GM18498 (cell line): Measurements from ENCODE around the gene IQSEC1.
A peak's percentile ranks its signal among the peaks of the same experiment; 100 is the strongest.

Experiments used
- ATAC-seq: cut with Tn5 transposase; IDR thresholded peaks from one replicate; pipeline ENCODE4 v1.9.1; 2021; ENCODE audit warnings: mild to moderate bottlenecking, moderate library complexity; ENCODE audit not compliant: unreplicated experiment

IQSEC1 gene

DNA sequence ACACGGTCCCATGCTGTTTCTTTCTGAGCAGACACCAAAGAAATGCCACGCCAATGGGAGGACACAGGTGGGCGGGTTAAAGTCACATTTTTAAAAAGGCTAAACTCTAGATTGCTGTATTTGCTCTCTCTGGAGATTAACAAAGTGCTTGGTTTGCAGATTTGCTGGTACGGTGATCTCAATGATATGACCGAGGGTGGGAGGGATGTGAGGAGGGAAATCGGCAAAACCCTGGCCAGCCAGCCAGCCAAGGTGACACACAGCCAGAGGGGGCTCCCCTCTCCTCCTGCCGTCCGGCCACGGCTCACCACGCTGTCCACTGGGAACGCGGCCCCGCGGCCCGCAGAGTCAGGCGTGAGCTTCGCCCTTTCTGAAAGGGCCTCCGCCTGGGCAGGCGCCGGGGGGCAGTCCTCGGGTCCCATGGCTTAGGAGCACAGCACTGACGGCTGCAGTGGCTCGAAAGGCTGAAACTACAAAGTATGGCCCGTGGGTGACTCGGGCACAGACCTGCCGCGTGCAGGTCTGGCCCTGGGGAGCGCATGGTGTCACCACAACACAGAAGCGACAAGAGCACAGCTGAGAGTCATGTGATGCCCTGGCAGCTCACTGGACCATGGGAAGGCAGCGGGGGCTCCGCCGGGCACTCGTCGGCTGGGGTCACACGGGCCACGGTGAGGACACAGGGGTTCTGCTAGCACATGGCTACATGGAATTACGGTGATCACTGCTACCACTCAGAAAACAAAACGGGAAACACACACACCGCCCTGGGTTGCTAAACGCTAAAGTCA is 174.1 kb downstream of the IQSEC1 start:
- ATAC-seq: no peak

DNA sequence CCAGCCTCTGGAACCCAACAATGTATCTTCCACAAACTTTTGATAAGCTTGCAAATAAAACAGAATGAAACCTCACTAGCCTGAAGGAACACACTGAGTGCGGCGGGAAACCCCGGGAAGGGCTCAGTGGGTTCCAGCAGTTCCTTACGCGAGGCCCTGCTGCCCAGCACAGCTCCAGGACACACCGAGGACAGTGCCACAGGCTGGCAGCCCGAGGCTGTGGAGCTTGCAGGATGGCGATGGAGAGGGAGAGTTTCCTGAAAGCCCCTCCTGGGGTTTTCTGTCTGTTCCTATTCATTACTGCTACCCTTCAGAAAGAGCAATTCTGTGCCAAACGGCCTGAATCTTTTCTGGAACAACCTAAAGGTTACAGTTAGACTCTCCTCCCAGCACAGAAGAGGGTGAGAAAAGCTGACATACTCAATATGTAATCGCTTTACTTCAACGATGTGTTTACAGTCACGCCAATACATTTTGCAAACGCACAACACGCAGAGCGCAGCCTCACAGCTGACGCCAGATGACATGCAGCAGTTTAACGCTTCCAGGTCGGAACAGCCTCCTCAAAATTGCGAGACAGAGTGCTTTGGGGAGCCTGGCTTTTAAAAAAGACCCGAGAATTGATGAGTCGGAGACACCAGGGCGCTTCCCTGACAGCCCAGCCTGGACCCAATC is 174.8 kb downstream of the IQSEC1 start:
- no peak for ATAC-seq

DNA sequence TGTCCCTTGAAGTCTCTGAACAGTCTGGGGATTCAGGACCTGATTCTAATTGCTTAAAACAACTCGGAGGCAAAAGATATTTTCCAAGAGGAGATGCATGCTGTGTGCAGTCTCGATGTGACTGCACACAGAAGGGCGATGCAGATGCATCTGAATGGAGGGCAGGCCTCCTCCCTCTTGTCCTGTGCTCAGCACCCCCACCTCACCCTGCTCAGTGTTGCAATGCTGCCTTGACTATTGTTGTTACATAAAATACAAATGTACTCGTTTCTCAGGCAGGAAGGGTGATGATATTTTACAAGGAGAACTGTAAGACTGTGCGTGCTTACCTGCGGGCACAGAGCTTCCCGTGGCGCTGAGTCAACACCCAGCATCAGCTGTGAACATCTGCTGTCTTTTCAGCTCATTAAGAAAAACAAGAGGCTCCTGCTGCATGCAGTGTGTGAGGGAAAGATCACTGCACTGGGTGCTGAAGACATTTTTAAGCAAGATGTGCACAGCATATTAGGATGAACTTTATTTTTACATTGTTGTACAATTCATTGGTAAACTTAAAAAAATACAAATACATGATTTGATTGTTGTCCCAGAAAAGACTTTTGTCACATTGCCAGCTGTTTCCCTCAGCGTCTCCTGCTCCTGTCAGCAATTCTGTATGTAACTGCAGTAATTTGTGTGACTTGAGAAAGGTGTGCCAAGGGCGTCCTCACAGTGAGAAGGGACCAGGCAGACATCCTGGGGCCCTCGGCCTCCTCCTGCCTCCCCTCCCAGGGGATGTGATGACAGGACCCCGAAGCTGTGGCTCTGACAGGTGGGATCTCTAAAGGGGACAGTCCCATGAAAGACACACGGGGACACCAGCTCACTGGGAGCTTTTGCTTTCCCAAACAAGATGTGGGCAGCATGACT is 175.6 kb downstream of the IQSEC1 start:
- no peak for ATAC-seq

DNA sequence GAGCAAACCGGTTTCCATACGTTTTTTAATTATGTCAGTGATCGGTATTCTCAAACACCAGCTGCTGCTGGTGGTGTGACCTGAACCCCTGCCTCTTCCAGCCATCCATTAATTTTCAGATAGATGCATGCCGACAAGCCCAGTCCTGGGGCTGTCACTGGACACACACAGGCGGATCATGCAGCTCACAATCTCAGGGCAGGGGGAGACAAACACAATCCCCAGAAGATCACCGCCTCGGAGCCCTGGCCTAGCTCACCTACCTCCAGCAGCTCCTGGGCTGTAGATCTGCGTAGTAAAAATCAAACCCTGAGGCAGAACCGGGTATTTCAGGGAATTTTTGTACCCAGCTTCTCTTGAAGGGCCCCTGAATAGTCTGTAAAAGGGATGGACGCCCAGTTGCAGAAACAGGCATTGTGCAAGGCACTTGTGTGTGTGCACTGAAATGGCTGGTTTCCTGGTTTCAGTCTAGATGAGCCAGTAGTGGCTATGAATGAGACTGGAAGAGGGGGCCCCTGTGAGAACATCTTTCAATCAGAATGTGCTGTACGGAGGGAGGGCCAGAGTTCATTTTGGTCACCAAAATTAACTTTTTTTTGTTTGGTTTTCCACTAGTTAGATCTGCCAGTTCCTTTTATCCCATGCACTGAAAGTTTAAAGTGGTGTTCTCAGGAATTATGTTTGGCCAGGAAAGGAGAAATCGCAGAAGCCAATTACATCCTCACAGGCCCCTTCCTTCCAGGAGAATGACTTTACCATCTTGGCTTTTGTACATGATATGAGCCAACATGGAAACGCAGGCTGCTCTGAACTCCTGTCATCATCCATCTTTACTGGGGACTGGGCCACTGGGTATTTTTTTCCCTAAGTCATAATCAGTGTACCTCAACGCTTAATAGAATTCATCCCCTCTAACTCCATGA is 176.9 kb downstream of the IQSEC1 start:
- no peak for ATAC-seq

DNA sequence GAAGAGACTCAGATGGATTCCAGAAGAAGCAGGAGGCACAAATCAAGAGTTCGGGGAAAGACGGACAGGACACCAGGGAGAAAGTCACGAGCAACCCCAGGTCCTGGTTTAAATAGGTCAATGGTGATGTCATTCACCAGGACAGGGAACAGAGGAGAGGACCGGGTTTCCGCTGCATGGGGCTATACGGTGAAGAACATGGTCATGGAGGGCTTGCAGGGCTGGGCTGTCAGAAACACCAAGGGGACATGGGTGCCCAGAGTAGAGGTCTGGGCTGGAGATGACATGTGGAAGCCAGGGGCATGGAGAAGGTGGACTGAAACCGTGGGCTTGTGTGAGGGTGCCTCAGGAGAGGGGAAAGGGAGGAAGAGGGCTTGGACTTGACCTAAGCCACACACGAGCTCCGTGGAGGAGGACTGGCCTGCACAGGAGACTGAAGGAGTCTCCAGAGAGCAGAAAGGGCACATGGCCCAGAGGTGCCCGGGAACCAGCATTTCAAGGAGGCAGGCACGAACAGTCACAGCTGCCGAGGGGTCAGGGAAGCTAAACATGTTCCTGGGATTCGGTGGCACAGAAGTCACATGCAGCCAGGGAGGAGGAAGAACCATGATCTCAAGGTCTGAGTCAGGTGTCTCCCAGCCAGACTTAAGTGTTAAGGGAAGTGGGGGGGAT is 177.7 kb downstream of the IQSEC1 start:
- ATAC-seq: no peak

DNA sequence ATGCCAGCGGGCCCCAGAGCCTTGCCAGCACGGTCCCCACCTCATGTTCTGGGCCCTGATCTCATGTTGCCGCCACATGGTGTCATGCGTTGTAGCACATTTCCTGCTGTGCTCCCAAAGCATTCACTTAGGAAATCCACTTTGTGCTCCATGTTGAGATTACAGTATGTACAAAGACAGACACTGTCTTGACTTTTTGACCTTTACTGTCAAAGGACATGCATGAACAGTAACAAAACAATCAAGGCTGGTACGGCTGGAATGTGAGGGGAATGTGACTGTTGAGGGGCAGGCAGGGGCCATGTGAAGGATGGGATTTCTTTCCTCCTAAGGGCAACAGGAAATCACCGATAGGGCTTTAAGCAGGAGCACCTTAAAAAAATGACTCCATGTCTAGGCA is 178.6 kb downstream of the IQSEC1 start:
- ATAC-seq: no peak

DNA sequence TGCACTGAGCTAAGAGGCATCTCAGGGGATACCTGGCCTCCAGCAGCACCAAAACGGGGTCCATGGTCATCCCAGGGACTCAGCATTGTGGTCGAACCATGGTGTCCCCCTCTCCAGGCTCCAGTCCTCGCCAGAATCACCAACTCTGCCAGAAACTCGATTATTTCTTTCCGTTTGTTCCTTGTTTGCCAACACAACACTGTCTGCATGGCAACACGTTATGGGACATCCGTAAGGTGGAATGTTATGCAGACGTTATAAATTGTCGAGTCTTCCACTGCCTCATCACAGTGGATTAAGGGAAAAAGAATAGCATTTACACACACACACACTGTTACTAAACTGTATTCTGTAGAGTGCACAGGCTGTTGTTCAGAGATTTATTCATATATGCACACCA is 179.4 kb downstream of the IQSEC1 start:
- ATAC-seq: no peak

DNA sequence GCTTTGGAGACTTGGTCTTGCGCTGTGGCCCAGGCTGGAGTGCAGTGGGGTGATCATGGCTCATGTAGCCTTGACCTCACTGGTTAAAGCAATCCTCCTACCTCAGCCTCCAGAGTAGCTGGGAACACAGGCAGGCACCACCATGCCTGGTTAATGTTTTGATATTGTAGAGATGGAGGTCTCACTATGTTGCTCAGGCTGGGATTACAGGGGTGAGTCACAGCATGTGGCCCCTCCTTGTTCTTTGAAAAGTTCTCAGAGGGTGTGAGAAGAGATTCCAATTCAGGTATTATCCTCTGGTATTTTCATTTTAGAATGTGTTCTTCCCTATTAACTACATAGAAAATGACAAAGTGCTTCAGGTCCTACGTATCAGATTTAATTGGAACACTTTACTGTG is 180.0 kb downstream of the IQSEC1 start:
- ATAC-seq: no peak

DNA sequence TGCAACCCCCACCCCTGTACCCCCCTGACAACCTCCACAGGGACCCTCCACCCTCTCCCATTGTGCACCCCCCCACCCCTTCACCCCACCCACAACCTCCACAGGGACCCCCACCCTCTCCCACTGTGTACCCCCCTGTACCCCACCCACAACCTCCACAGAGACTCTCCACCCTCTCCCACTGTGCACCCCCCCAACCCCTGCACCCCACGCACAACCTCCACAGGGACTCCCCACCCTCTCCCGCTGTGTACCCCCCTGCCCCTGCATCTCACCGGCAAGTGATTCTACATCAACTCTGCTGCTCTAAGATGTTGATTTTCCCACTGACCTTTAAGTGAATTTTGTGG is 180.4 kb downstream of the IQSEC1 start:
- ATAC-seq: no peak

DNA sequence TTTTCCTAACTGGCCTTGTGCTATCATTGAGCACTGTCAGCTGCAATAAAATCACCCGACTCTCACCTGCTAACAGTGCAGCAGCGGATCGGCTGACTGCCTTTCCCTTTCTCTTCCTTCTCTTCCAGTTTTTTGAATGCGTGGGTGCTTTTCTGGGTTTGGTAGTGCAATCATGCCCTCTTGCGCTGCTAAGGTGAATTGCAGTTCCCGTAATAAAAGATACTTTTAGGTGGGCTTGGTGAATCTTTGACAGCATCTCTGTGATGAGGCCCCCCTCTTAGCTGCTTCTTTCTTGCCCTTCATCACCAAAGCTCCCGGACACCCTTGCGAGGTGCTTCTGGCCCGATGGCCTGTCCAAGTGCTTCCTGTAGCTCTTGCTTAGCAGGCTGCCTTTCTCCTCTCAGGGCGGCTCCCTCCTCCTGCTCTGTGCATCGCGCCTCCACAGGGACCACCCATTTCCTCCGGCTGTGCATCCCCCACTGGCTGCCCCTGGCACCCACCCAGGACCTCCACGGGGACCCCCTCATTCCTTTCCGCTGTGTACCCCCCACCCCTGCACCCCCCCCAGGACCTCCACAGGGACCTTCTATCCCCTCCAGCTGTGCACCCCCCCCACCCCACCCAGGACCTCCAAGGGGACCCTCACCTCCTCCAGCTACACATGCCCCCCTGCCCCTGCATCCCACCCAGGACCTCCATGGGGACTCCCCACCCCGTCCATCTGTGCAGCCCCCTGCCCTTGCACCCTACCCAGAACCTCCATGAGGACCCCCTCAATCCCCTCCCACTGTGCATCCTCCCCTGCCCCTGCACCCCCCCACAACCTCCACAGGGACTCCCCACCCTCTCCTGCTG is 181.0 kb downstream of the IQSEC1 start:
- ATAC-seq: no peak

DNA sequence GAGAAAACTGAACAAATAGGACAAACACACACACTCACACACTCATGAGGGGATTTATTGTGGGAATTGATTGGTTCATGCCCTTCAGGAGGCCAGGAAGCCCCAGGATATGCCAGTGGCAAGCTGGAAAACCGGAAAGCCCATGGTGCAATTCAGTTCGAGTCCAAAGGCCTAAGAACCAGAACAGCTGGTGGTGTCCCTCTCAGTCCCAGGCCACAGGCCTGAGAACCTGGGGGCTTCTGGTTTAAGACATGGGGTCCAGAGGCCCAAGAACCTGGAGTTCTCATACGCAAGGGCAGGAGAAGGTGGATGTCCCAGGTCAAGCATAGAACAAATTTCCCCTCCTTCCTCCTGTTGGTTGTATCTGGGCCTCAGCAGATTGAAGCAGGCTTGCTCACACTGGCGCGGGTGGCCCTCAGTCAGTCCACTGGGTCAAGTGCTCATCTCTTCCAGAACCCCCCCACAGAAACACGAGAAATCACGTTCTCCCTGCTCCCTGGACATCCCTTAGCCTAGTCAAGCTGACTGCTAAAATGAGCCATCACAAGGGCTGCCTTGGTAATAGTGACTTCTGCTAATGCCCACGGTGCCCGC is 181.7 kb downstream of the IQSEC1 start:
- ATAC-seq: no peak

DNA sequence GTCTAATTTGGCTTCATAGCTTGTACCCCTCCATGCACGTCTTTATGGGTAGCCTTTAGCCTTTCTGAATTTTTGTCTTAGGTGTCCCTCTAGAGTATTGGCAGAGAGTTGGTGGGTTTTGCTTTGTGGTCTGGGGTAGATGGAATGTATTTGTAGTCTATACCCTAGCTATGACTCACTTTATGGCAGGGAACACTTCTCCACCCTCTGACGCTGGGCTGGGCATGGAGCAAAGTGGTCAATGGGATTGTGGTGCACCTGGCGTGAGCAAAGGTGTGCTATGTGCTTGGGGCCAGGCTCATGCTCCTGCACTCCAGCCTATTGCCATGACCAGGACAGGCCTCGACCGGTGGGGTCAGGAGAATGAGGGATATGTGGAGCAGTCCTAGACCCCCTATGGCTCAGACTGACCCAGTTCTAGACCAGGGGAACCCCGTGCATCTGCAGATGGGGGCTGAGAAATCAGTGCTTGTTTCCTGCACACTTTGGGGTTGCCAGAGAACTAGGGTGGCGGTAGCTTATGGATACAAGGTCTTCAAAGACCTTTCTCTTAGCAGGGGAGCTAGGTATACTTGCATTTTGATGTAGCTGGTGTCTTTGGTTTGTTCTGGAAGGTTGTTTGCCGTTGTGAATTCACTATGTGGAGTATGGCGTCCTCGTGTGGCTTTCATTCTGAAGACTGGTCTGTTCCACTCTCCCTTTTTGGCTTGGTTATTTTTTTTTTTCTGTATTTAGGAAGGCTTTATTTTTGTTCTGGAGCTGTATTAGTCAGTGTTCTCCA is 182.4 kb downstream of the IQSEC1 start:
- no peak for ATAC-seq

DNA sequence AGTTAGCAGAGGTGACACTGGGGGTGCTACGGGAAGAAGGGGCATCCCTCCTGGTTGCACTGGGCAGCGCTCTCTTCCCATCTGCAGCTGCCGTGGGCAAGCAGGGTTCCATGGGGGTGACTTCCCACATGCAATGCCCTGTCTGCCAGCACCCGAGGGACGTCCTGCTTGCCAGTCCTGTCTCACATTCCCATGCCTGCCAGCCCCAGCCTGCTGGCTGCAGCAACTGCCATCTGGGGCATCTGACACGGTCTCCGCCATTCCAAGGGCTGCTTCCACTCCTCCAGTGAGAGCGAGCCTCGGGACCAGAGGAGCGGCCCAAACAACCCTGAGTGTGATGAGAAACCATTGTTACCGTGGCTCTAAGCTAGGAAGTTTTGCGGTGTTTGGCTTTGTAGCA is 186.5 kb downstream of the IQSEC1 start:
- ATAC-seq: no peak

DNA sequence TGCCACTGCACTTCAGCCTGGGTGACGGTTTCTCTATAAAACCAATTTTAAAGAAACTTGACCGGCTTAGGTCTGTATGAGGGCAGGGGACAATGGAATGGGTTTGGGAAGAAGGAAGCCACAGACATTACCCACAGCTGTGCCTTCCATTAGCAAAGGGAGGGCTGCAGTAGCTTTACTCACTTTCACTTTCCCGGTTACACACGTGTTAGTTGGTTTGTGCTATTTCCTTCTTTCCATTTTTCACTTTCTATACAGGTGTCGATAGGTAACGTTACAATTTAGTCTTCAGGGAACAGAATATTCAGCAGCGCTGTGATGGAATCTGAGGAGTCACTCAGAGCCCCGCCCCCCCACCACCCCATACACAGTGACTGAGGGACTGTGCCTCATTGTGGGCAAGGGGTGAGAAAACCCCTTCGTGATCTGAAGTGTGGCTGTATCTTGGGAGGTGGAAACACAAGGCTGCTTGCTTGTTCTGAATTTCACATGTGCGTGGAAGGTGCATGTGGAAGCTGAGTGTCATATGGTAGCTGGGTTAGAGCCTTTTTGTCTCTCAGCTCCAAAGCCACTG is 187.0 kb downstream of the IQSEC1 start:
- peak; percentile 59 for ATAC-seq

DNA sequence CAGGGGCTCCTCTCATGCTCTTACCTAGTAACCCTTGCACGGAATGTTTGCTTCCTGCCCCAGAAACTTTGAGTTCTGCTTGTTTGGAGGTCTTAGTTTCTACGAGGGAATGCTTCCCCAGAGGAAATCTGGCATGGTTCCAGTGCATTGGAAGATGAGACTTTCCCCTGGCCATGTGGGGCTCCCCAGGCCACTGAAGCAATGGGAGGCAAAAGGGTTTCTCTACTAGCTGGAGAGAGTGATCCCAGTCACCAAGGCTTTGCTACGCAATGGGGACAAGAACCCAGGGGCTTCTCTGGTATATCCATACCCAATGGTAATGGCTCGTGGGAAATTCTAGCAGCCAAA is 187.7 kb downstream of the IQSEC1 start:
- no peak for ATAC-seq

DNA sequence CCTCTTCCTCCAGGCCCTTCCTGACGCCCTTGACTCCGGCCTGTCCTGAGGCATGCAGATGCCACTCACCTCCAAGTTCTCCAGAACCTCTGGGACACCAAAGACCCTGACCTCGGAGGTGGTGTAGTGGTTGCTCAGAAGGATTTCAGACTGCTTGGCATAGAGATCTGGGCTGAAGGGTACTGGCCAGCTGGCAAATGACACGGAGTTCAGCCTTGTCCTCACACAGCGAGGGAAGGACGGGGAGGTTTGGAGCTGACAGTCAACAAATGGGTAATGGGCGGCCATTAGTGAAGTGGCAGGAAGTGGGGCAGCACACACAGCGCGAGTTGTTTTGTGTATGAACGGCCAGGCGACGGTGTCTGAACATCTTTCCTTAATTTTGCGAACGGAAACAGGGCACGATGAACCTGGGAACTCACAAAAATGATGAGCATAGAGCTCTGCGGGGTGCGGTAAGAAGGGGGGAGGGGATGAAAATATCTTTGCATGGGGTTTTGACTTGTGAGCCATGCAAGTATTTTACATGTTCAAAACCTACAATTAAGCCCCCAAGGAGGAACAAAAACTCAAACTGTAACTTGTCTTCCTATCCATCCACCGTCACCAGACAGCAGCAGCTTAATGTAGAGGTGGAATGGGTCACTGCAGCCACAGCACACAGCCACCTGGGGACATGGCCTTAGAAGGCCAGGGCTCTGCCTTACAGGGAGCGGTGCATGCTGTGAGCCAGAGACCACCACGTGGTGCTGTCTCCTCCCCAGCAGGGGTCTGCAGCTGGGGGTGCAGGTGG is 188.2 kb downstream of the IQSEC1 start:
- no peak for ATAC-seq

DNA sequence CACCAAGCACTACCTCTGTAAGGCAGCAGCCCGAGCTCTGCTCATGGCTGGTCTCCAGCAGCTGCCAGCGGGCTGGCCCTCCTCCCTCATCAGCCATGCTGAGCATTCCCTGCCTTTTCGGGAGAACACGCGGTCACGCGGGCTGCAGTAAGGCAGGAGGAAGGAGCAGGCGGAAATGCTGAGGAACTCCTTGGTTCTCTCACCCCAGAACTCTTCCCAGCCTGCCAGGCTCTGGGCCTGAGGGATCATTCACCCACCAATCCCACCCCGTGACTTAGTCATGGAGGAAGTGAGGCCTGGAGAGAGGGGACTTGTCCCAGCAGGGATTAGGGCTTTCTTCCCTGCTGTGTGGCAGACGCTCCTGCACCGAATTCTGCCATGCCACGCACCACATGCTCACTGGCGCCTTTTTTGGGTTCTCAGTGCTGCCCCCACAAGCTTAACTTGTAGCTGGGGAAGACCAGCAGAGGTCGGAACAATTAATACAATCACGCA is 189.0 kb downstream of the IQSEC1 start:
- no peak for ATAC-seq
